Activated naive CD8-positive, alpha-beta T cell treated with anti-CD3 and anti-CD28 coated beads, Interleukin-2, amount 50 U/mL, for 24 hours (primary cell): ENCODE measurements around the gene TSPO2.

Experiments
- ATAC-seq: fragments of 150-1000 bp; cut with Tn5 transposase; one replicate; pipeline ENCODE4 v1.10.0; 2021
- DNase-seq: peaks from one replicate; pipeline ENCODE4 v3.0.0; 2021
- H3K27ac Mint-ChIP-seq: one replicate; pipeline ENCODE4 v1.8.0; 2021; ENCODE audit warnings: mild to moderate bottlenecking, mixed read lengths
- H3K27me3 Mint-ChIP-seq: one replicate; pipeline ENCODE4 v1.8.0; 2021; ENCODE audit warnings: mixed read lengths
- H3K36me3 Mint-ChIP-seq: one replicate; pipeline ENCODE4 v1.8.0; 2021; ENCODE audit warnings: low read depth, mixed read lengths
- H3K4me1 Mint-ChIP-seq: one replicate; pipeline ENCODE4 v1.8.0; 2021; ENCODE audit warnings: mixed read lengths
- H3K4me3 Mint-ChIP-seq: one replicate; pipeline ENCODE4 v1.8.0; 2021; ENCODE audit warnings: mild to moderate bottlenecking, moderate library complexity, mixed read lengths
- H3K9me3 Mint-ChIP-seq: one replicate; pipeline ENCODE4 v1.8.0; 2021; ENCODE audit warnings: mixed read lengths

TSPO2 gene

DNA sequence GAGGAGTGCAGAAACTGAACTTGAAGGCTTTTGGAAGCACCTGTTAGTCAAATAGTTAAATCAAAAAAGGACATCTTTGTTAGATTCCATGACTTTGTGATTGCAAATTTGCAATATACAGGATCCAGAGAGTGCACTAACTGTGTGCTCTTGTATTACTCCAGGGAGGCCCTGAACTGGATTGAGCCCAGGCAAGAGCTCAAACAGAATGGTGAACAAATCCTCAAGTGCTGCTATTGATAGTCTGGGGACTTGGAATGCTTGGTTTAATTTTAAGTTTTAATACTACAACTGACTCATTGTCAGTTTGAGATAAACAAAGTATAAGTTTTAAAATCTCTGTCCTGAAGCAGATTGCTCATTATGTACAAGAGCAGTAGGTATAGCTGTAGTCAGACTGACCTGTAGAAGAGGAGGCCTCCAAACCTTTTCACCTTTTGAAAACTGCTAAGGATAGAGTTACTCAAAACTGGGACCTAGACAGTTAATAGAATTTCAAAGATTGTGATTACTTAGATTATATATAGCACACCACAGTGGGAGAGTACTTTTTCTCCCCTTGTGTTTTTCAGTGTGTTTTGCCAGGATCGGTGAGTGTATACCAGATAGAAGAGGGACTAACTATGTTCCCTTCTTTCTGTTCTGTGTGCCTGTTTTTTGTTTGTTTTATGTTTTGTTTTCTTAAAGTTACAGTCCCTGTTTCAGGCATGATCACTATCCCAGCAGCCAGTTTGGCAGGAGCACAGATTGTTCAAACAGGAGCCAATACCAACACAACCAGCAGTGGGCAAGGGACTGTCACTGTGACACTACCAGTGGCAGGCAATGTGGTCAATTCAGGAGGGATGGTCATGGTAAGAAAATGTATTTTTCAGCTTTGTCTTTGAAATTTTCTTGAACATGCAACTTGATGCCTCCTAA, 48.8 kb downstream of the TSPO2 start:
- Mint-ChIP-seq H3K27ac (no peak overlapping the region), H3K4me3 (no peak overlapping the region), H3K27me3 (no peaks in the 10 kb centered on the region), H3K4me1 (no peaks in the 10 kb centered on the region), H3K36me3 (peaks cover 59% of the 10 kb centered on the region), H3K9me3 (no peaks in the 10 kb centered on the region)
- ATAC-seq (no peak), DNase-seq (no peak)

DNA sequence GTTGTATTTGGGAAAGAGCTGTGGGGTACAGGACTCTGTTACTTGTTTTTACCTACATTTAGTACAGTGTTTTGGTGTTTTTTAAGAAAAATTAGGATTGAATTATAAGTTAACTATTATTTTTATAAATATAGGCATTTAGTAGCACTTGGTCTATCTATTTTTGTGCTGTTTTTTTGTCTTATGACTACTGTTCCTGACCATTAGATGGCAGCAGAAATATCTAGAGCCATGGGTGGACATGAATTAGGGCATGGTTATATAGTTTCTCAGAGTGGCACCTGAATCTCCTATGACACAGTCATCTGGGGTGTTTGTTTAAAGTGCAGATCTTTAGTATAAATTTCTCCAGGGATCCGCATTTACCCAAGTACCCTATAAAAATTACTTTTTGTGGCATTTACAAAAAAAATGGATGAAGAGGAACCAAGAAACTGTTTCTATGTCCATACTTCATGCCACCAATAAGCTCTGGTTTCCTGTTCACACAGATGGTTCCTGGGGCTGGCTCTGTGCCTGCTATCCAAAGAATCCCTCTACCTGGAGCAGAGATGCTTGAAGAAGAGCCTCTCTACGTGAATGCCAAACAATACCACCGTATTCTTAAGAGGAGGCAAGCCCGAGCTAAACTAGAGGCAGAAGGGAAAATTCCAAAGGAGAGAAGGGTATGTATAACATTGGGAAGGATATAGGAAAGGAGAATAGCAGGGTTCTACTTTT, 50.3 kb downstream of the TSPO2 start:
- no peaks in the 10 kb centered on the region for H3K27me3 Mint-ChIP-seq
- H3K4me1 Mint-ChIP-seq, result no peaks in the 10 kb centered on the region
- ATAC-seq (no peak), DNase-seq (no peak)
- no peaks in the 10 kb centered on the region for H3K9me3 Mint-ChIP-seq
- no peak overlapping the region for H3K4me3 Mint-ChIP-seq
- H3K36me3 Mint-ChIP-seq, result peaks cover 66% of the 10 kb centered on the region
- no peak overlapping the region for H3K27ac Mint-ChIP-seq

DNA sequence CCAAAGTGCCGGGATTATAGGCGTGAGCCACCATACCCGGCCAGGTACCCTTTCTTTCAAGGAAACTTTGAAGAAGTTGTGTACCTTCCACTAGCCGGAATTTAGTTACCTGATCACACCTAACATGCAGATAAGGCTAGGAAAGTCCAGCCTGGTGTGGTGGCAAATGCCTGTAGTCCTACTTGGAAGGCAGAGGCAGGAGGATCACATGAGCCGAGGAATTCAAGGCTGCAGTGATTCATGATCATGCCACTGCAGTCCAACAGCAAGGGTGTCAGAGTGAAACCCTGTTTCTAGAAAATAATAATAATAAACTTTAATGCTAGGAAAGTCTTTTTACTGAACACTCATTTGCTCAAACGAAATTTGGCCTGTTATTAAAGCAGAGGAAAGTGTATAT, 51.5 kb downstream of the TSPO2 start:
- Mint-ChIP-seq H3K27me3 (no peaks in the 10 kb centered on the region), H3K27ac (no peak overlapping the region), H3K4me1 (peaks cover 2% of the 10 kb centered on the region), H3K9me3 (no peaks in the 10 kb centered on the region), H3K36me3 (peaks cover 71% of the 10 kb centered on the region), H3K4me3 (no peak overlapping the region)
- ATAC-seq, result no peak
- no peak for DNase-seq
